IPS-18c (cell line): Measurements from ENCODE around the gene RAB38.
A peak's percentile ranks its signal among the peaks of the same experiment; 100 is the strongest.

Source experiments
- H3K4me3 ChIP-seq: 2 replicates; pipeline ENCODE4 v1.7.0; 2013; ENCODE audit warnings: low read depth, mild to moderate bottlenecking, low read length, moderate library complexity; ENCODE audit not compliant: insufficient read depth
- H3K9me3 ChIP-seq: one replicate; pipeline ENCODE4 v1.6.1; 2013; ENCODE audit warnings: mild to moderate bottlenecking, low read length, moderate library complexity; ENCODE audit not compliant: control insufficient read depth, insufficient read depth

RAB38 gene

DNA sequence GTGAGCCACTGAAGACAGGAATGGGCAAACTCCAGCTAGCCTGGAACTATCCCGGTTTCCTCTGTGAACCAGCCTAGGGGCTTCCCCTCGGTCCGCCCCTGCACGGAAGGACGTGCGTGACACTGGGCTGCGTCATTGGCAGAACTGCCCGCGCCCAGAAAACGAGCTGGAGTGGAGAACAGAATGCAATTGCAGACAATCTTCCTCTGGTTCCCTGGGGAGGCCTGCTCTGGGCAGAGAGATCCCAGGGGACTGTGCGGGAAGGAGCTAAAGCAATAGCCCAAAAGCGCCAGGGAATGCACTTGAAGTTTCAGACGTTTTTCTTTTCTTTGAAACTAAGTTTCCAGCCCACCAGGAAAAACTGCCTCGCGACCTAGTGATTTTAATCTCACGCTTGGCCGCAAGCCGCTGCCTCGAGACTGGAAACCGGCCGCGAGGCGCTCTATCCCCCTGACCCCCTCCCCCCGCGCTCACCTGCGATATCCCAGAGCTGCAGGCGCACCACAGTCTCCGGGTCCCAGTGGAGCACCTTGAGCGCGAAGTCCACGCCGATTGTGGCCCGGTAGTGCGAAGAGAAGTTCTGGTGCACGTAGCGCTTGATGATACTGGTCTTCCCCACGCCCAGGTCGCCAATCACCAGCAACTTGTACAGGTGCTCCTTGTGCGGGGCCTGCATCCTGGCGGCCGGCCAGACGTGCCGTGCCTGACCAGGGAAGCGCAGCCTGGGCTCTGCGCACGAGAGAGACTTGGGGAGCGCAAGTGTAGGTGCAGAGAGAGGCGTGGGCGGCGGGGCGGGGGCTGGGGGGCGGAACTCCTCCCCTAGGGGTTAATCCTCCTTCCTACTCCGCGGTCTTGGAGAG lies at the start of gene RAB38:
Gene RAB38 (minus strand): TSS at position 735 of the 860 bp plus-strand sequence. CDS start 59 bp downstream, at position 676.
- peak within 1 kb of the TSS; percentile 61 for H3K4me3 ChIP-seq
- H3K9me3 ChIP-seq, result no peaks in the 10 kb centered on the region

GRCh38 chr11:88213406-88213805 lies 38.2 kb upstream of the RAB38 start:
- Histone ChIP-seq H3K4me3 (no peak overlapping the region), H3K9me3 (peaks cover 6% of the 10 kb centered on the region)

DNA sequence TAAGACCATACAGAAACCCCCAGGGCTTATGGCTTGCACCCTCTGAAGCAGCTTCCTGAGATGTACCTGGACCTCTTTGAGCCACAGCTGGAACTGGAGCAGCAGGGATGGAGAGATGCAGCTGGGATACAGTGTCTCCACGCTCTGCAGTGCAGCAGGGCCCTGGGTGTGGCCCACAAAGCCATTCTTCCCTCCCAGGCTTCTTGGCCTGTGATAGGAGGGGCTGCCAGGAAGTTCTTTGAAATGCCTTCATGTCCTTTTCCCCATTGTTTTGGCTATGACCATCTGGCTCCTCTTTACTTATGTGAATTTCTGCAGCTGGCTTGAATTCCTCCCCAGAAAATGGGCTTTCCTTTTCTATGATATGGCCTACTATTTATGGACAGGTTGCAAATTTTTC lies 37.1 kb upstream of the RAB38 start:
- Histone ChIP-seq H3K9me3 (peaks cover 6% of the 10 kb centered on the region), H3K4me3 (no peak overlapping the region)

- H3K4me3 ChIP-seq, result no peak overlapping the region
- H3K9me3 ChIP-seq, result peaks cover 6% of the 10 kb centered on the region
Observed at GRCh38 chr11:88208745-88209144, 33.5 kb upstream of the RAB38 start.

DNA sequence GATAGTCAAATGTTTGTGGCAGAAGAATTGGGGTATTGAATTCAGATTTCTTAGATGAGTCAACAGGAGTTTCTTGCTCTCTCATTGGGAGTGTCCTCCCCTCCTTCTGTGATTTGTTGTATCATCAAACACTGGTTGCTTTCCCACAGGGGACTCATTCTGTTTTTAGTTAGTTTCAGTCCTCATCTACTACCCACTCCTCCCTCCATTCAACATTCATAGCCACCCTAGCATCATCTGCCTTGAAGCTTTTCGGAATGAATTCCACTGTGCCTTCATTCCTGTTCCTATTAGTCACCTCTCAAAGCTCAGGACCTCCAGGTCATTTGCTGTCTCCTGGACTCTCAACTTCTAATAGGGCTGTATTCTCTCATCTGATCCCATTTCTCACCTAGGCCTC lies 31.5 kb upstream of the RAB38 start:
- Histone ChIP-seq H3K9me3 (peaks cover 2% of the 10 kb centered on the region), H3K4me3 (no peak overlapping the region)

- Histone ChIP-seq H3K9me3 (peaks cover 2% of the 10 kb centered on the region), H3K4me3 (no peak overlapping the region)
Observed at GRCh38 chr11:88204353-88204752, 29.1 kb upstream of the RAB38 start.

DNA sequence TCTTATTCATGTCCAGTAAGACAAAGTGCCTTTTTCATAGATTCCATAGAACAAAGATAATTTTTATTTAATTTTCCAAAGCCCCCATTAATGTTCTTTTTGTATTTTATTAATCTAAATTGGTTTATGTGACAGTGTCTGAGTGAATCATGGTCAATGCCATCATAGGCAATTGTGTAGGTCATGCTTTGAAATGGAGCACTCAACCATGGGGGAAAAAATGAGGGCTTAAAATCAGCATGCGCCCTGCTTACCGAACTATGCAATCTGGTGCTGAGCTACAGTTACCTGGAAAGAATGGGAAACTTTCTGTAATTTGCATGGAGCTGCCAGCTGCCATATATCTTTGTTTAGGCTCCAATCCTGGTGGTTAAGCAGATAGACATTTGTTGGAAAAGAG lies 28.4 kb upstream of the RAB38 start:
- peaks cover 2% of the 10 kb centered on the region for H3K9me3 ChIP-seq
- H3K4me3 ChIP-seq, result no peak overlapping the region

DNA sequence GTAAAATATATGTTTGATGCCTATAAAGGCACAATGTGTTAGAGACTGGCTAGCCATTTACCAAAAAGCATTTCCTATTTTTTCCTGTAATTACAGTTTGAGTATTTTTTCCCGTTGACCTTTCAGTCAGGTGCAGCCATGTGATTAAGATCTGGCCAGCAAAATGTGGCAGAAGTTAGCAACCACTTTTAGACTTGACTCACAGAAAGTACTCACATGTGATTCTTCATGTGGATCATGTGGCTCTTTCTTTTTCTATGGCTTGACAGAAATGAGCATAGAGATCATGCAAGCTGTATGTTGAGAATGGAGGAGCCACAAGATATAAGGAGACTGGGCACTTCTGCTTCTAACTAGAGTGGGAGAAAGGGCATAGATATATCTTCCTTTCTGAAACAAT lies 27.3 kb upstream of the RAB38 start:
- no peak overlapping the region for H3K4me3 ChIP-seq
- H3K9me3 ChIP-seq, result no peaks in the 10 kb centered on the region

DNA sequence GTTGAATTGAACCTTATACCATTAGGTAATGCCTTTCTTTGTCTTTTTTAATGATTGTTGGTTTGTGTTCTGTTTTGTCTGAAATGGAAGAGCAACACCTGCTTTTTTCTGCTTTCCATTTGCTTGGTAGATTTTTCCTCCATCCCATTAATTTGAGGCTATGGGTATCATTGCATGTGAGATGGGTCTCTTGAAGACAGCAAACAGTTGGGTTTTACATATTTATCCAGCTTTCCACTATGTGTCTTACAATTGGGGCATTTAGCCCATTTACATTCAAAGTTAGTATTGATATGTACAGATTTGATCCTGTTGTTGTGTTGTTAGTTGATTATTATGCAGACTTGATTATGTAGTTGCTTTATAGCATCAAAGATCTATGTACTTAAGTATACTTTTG lies 21.1 kb upstream of the RAB38 start:
- no peaks in the 10 kb centered on the region for H3K9me3 ChIP-seq
- no peak overlapping the region for H3K4me3 ChIP-seq

DNA sequence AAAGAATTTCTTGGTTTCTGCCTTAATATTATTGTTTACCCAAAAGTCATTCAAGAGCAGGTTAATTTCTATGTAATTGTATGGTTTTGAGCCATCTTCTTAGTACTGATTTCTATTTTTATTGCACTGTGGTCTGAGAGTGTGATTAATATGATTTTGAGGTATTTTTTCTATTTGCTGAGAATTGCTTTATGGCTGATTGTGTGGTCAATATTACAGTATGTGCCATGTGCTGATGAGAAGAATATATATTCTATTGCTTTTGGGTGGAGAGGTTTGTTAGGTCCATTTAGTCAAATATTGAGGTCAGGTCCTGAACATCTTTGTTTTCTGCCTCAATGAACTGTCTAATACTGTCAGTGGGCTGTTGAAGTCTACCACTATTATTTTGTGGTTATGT lies 20.7 kb upstream of the RAB38 start:
- Histone ChIP-seq H3K4me3 (no peak overlapping the region), H3K9me3 (no peaks in the 10 kb centered on the region)

- Histone ChIP-seq H3K9me3 (no peaks in the 10 kb centered on the region), H3K4me3 (no peak overlapping the region)
Observed at GRCh38 chr11:88194990-88195389, 19.7 kb upstream of the RAB38 start.

GRCh38 chr11:88193278-88193677 lies 18.0 kb upstream of the RAB38 start:
- no peak overlapping the region for H3K4me3 ChIP-seq
- no peaks in the 10 kb centered on the region for H3K9me3 ChIP-seq

DNA sequence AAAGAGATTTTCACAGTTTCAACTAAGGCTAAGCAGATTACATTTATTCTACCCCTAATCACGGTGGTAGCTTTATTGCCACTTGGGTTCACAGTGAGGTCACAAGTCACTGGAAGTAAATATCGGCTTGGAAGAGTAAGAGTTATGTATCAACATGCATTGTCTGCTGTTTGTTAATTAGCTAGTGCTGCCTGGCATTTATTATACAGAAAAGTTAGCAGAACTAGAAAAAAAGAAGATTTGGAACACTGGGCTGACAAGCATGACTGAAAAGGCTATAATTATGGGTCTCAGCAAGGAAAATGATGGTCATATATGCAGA lies 13.7 kb upstream of the RAB38 start:
- no peak overlapping the region for H3K4me3 ChIP-seq
- H3K9me3 ChIP-seq, result peaks cover 2% of the 10 kb centered on the region

- Histone ChIP-seq H3K4me3 (no peak overlapping the region), H3K9me3 (peaks cover 2% of the 10 kb centered on the region)
Observed at GRCh38 chr11:88188251-88188931, 13.1 kb upstream of the RAB38 start.

DNA sequence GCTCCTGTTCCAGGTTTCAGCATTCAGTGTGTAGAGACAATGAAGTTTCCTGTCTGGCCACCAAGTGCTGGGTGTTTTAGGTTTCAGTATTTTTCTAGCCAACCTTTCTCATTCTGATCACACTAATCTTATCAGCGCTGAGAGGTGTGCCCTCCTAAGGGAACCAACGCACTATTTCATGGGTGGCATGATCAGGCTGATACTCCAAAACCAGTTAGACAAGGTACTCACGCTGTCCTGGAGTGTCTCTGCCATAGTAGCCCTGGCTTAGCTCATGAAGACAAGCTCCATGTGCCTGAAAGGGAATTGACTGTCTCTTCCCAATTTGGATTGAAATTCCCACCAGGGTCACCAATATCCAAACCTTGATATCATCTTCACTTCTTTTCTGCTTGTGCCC lies 8.0 kb upstream of the RAB38 start:
- no peak overlapping the region for H3K4me3 ChIP-seq
- H3K9me3 ChIP-seq, result peaks cover 2% of the 10 kb centered on the region

GRCh38 chr11:88181776-88182175 lies 6.5 kb upstream of the RAB38 start:
- H3K4me3 ChIP-seq, result no peak overlapping the region
- peaks cover 1% of the 10 kb centered on the region for H3K9me3 ChIP-seq

- H3K9me3 ChIP-seq, result no peaks in the 10 kb centered on the region
- no peak overlapping the region for H3K4me3 ChIP-seq
Observed at GRCh38 chr11:88179971-88180629, 4.9 kb upstream of the RAB38 start.

DNA sequence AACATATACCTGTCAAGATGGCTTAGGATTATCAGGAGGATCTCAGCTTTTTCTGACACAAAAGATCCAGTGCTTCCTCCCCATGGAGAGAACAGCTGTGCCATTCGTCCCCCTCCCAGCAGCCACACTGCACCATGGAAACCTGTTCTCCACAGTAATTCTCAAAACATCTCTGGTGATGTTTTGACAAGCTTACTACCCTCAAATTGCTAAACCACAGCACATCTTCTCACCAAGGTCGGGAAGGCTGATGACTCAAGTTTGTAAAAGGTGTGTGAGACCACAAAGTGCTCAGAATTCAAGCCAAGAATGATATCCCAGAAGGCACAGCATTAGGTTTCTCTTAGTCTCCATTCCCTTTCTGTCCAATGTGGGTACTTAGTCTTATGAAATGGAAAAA lies 3.9 kb upstream of the RAB38 start:
- Histone ChIP-seq H3K9me3 (no peaks in the 10 kb centered on the region), H3K4me3 (no peak overlapping the region)
